ENCODE data around the gene PHF11.

The PHF11 gene

GRCh38 chr13:49495783-49496762 lies at the start of gene PHF11:
TSS of gene PHF11 (plus strand) at chr13:49495953. CDS start at chr13:49496002, 49 bp downstream.
- DNase-seq (ENCODE audit: low read depth in 3 of 3, low spot score in 1 of 3) = peak; percentile 65 to 77 (median 72)

GRCh38 chr13:49446473-49446872 lies 49.3 kb upstream of the PHF11 start:
- DNase-seq (ENCODE audit: low read depth in 3 of 3, low spot score in 1 of 3) = no peak

- DNase-seq (ENCODE audit: low read depth in 3 of 3, low spot score in 1 of 3) = no peak
Measured at GRCh38 chr13:49448753-49449152, 47.0 kb upstream of the PHF11 start.

- DNase-seq (ENCODE audit: low read depth in 3 of 3, low spot score in 1 of 3) = no peak
Measured at GRCh38 chr13:49450105-49450819, 45.5 kb upstream of the PHF11 start.

GRCh38 chr13:49452725-49453457 lies 42.9 kb upstream of the PHF11 start:
- no peak for DNase-seq (ENCODE audit: low read depth in 3 of 3, low spot score in 1 of 3)

GRCh38 chr13:49453465-49453864 lies 42.3 kb upstream of the PHF11 start:
- DNase-seq (ENCODE audit: low read depth in 3 of 3, low spot score in 1 of 3) = no peak

- DNase-seq (ENCODE audit: low read depth in 3 of 3, low spot score in 1 of 3) = no peak
Measured at GRCh38 chr13:49454388-49455006, 41.3 kb upstream of the PHF11 start.

GRCh38 chr13:49455007-49455398 lies 40.8 kb upstream of the PHF11 start:
- no peak for DNase-seq (ENCODE audit: low read depth in 3 of 3, low spot score in 1 of 3)

- no peak for DNase-seq (ENCODE audit: low read depth in 3 of 3, low spot score in 1 of 3)
Measured at GRCh38 chr13:49456156-49456555, 39.6 kb upstream of the PHF11 start.

GRCh38 chr13:49457221-49457620 lies 38.5 kb upstream of the PHF11 start:
- DNase-seq (ENCODE audit: low read depth in 3 of 3, low spot score in 1 of 3) = no peak

GRCh38 chr13:49459580-49459979 lies 36.2 kb upstream of the PHF11 start:
- no peak for DNase-seq (ENCODE audit: low read depth in 3 of 3, low spot score in 1 of 3)

- DNase-seq (ENCODE audit: low read depth in 3 of 3, low spot score in 1 of 3) = no peak
Measured at GRCh38 chr13:49464085-49464484, 31.7 kb upstream of the PHF11 start.

GRCh38 chr13:49464621-49465325 lies 31.0 kb upstream of the PHF11 start:
- DNase-seq (ENCODE audit: low read depth in 3 of 3, low spot score in 1 of 3) = no peak

- no peak for DNase-seq (ENCODE audit: low read depth in 3 of 3, low spot score in 1 of 3)
Measured at GRCh38 chr13:49466292-49466838, 29.4 kb upstream of the PHF11 start.

GRCh38 chr13:49472186-49472585 lies 23.6 kb upstream of the PHF11 start:
- no peak for DNase-seq (ENCODE audit: low read depth in 3 of 3, low spot score in 1 of 3)

- no peak for DNase-seq (ENCODE audit: low read depth in 3 of 3, low spot score in 1 of 3)
Measured at GRCh38 chr13:49476529-49476928, 19.2 kb upstream of the PHF11 start.

GRCh38 chr13:49481788-49482187 lies 14.0 kb upstream of the PHF11 start:
- DNase-seq (ENCODE audit: low read depth in 3 of 3, low spot score in 1 of 3) = no peak

GRCh38 chr13:49488563-49488962 lies 7.2 kb upstream of the PHF11 start:
- DNase-seq (ENCODE audit: low read depth in 3 of 3, low spot score in 1 of 3) = no peak

- DNase-seq (ENCODE audit: low read depth in 3 of 3, low spot score in 1 of 3) = no peak
Measured at GRCh38 chr13:49494645-49495044, 1.1 kb upstream of the PHF11 start.

GRCh38 chr13:49496837-49497236 lies 1.1 kb downstream of the PHF11 start:
- DNase-seq (ENCODE audit: low read depth in 3 of 3, low spot score in 1 of 3) = peak in 1 of 3 donors; percentile 21

Data from stimulated activated CD4-positive, alpha-beta T cell treated with anti-CD3 and anti-CD28 coated beads, TNF-alpha, amount 100 ng/mL, for 1 hour (primary cell).